HFFc6 (cell line): ENCODE measurements around the gene GRK2. TPM values are rescaled to one million over a fixed set of nuclear protein-coding genes. Genes with fewer than 3 reads are reported as not detected.
A peak's percentile ranks its signal among the peaks of the same experiment; 100 is the strongest.
"Not testable (repeated sequence)": the region's sequence is repeated elsewhere in the genome, so short reads cannot be mapped to it uniquely, and the experiment has no call there.

ENCODE experiments used
- DNase-seq: peaks from one replicate; pipeline ENCODE4 v3.0.0-alpha.2; 2018
- H3K27ac Mint-ChIP-seq: 2 replicates; pipeline ENCODE4 v1.8.0; 2020; ENCODE audit warnings: mild to moderate bottlenecking, mixed read lengths
- H3K27me3 Mint-ChIP-seq: 2 replicates; pipeline ENCODE4 v1.8.0; 2021; ENCODE audit warnings: mild to moderate bottlenecking, moderate library complexity, mixed read lengths; ENCODE audit not compliant: insufficient read depth
- H3K36me3 Mint-ChIP-seq: 2 replicates; pipeline ENCODE4 v1.8.0; 2021; ENCODE audit warnings: low read depth, mixed read lengths
- H3K4me1 Mint-ChIP-seq: 2 replicates; pipeline ENCODE4 v1.8.0; 2020; ENCODE audit warnings: low read depth, mixed read lengths
- H3K4me3 Mint-ChIP-seq: 2 replicates; pipeline ENCODE4 v1.8.0; 2020; ENCODE audit warnings: mild to moderate bottlenecking, moderate library complexity, mixed read lengths
- H3K9me3 Mint-ChIP-seq: 2 replicates; pipeline ENCODE4 v1.8.0; 2020; ENCODE audit warnings: mild to moderate bottlenecking, mixed read lengths
- total RNA-seq, 6 experiments: library from RNA; stranded (reverse); fragmentation: NEBNext Ultra II Directional; extraction: Animal tissue kit (Norgen Biotek cat#: 25700); gene quantifications; 2 replicates in 1 of 6; 3 replicates in 5 of 6; pipeline ENCODE4 v1.2.3, GENCODE V29; 2021
- TF ChIP-seq, protein P1 (sequence below): fragments of 200-600 bp; sonication (generic); IDR thresholded peaks from 2 replicates; pipeline ENCODE4 v1.5.0; 2021; ENCODE audit warnings: antibody characterized with exemption, mild to moderate bottlenecking

GRK2 gene
- total RNA-seq, 6 experiments from 2014 or later = 26.2 to 35.5 (median 32.1) TPM

DNA sequence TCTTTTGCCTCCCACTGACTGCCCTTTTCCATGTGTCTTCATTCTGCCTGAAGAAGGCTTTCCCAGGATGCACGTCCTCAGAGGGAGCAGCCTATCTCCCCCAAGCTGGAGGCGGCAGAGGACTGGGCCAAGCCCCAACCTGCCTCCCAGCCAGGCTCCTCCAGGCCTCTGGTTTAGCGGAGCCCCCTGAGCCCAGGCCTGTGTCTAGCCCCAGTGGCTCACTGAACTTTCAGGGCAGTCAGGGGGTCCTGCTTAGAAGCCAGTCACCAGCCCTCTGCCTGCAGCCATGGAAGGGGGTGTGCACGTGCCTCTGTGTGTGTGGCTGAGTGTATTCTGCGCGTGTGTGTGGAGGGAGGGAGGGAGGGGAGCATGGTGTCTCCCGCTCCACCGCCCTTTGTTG lies 10.4 kb upstream of the GRK2 start:
- H3K36me3 Mint-ChIP-seq = peaks cover 34% of the 10 kb centered on the region
- TF ChIP-seq, protein P1, sequence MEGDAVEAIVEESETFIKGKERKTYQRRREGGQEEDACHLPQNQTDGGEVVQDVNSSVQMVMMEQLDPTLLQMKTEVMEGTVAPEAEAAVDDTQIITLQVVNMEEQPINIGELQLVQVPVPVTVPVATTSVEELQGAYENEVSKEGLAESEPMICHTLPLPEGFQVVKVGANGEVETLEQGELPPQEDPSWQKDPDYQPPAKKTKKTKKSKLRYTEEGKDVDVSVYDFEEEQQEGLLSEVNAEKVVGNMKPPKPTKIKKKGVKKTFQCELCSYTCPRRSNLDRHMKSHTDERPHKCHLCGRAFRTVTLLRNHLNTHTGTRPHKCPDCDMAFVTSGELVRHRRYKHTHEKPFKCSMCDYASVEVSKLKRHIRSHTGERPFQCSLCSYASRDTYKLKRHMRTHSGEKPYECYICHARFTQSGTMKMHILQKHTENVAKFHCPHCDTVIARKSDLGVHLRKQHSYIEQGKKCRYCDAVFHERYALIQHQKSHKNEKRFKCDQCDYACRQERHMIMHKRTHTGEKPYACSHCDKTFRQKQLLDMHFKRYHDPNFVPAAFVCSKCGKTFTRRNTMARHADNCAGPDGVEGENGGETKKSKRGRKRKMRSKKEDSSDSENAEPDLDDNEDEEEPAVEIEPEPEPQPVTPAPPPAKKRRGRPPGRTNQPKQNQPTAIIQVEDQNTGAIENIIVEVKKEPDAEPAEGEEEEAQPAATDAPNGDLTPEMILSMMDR = no peak
- peak overlapping the region; percentile 20; the same call in 1 of the 2 replicates for H3K27ac Mint-ChIP-seq
- no peak overlapping the region for H3K4me3 Mint-ChIP-seq
- H3K9me3 Mint-ChIP-seq = peaks cover 4% of the 10 kb centered on the region; the same call in 1 of the 2 replicates
- no peak for DNase-seq
- H3K27me3 Mint-ChIP-seq = no peaks in the 10 kb centered on the region; the same call in none of the 2 replicates
- H3K4me1 Mint-ChIP-seq = peaks cover 6% of the 10 kb centered on the region

DNA sequence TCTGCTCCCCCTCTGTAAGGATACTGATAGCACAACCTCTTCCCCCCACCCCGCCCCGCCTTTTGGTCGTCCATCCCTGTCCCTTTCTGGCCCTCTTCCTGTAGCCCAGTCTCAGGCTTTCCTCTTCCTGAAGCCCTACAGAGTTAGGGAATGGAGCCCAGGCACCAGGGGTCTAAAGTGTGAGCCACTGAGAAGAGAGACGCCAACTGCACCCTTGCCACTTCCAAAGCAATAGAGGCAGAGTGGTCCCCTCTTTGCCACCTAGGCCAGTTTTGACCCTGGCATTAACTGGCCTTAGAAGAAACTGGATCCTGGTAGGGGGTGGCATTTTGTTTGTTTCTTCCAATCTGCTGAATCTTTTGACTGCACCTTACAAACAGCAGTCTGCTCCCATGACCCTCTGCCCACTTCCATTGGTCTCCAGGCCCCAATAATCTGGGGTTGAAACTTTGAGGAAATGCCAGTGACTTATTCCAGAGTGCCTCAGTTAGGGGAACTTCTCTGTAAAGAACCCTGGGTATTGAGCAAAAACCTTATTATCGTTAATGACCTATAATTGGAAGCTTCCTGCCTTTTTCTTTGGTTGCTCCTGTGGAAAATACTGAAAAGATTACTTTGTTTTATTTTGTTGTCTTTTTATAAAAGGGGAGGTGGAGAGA lies 9.7 kb upstream of the GRK2 start:
- Mint-ChIP-seq H3K36me3 (peaks cover 34% of the 10 kb centered on the region), H3K9me3 (peaks cover 4% of the 10 kb centered on the region; the same call in 1 of the 2 replicates), H3K27me3 (no peaks in the 10 kb centered on the region; the same call in none of the 2 replicates), H3K27ac (no peak overlapping the region), H3K4me1 (peaks cover 11% of the 10 kb centered on the region), H3K4me3 (no peak overlapping the region)
- no peak for DNase-seq
- TF ChIP-seq, protein P1 = no peak

DNA sequence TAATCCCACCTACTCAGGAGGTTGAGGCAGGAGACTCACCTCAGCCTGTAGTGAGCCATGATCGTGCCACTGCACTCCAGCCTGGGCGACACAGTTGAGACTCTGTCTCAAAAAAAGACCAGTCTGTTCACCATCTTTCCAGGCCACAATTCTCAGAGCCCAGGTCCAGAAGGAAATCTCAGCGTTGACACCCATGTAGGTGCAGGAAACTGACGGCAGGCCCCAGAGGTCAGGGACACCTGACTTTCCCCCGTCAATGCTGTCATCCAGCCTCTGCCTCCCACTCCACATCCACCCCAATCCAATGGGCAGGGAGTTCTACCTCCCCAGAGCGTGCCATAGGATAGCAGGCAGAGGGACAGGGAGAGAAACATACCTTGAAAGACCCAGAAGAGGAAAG lies 5.9 kb upstream of the GRK2 start:
- peak overlapping the region; percentile 24; the same call in 1 of the 2 replicates for H3K27ac Mint-ChIP-seq
- peaks cover 41% of the 10 kb centered on the region for H3K4me1 Mint-ChIP-seq
- H3K27me3 Mint-ChIP-seq = no peaks in the 10 kb centered on the region; the same call in none of the 2 replicates
- DNase-seq = no peak
- peaks cover 13% of the 10 kb centered on the region; the same call in 1 of the 2 replicates for H3K36me3 Mint-ChIP-seq
- peaks cover 4% of the 10 kb centered on the region; the same call in 1 of the 2 replicates for H3K9me3 Mint-ChIP-seq
- TF ChIP-seq, protein P1 = no peak
- peak overlapping the region; percentile 79; the same call in 1 of the 2 replicates for H3K4me3 Mint-ChIP-seq

DNA sequence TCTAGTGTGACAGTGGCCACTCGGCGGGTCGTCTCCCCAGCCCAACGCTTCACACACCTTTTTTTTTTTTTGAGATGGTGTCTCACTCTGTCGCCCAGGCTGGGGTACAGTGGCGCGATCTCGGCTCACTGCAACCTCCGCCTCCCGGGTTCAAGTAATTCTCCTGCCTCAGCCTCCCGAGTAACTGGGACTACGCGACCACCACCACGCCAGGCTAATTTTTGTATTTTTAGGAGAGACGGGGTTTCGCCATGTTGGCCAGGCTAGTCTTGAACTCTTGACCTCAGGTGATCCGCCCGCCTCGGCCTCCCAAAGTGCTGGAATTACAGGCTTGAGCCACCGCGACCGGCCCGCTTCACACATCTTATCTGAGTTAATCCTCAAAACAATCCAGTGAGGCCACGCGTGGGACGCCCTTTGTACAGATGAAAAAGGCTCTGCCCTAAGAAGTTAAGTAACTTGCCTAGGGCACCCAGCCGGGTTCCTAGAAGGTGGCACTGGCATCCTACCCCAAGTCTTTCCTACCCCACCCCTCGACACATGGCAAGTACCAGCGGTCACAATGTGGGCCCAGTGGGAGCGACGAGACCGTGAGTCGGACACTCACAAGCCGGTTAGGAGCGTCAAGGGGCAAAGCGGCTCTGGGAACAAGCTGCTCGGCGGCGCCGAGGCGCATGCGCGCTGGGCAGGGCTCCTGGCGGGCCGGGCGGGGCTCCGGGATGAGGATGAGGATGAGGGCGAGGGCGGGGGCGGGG lies 5.2 kb upstream of the GRK2 start:
- Mint-ChIP-seq H3K4me1 (peaks cover 48% of the 10 kb centered on the region), H3K4me3 (peak overlapping the region; percentile 79), H3K27ac (peak overlapping the region; percentile 66)
- not testable (repeated sequence) for H3K27me3 Mint-ChIP-seq, H3K36me3 Mint-ChIP-seq, H3K9me3 Mint-ChIP-seq
- peak; percentile 45 for DNase-seq

DNA sequence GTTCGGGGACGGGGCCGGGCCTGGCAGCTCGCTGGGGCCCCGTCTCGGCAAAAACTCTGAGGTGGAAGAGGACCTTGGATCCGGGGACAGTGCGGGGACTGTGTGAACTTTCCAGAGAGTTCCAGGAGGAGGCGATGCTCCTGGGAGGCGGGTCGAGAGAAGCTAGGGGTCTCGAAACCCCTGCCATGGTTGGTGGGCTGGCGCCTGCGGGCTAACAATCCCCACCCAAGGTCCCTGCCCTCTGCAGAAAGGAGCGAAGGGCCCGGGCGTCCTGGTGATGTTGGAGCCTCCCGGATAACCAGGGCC lies 4.7 kb upstream of the GRK2 start:
- H3K4me3 Mint-ChIP-seq = peak overlapping the region; percentile 79

More for the DNA sequence above, 4.7 kb upstream of the GRK2 start:
- no peak overlapping the region; the same call in 1 of the 2 replicates for H3K27ac Mint-ChIP-seq
- DNase-seq = no peak
- peaks cover 48% of the 10 kb centered on the region for H3K4me1 Mint-ChIP-seq
- H3K36me3 Mint-ChIP-seq = 0 out of 2 replicates have a peak, but pooled peaks cover 7% of the 10 kb centered on the region
- peaks cover 4% of the 10 kb centered on the region; the same call in 1 of the 2 replicates for H3K9me3 Mint-ChIP-seq
- H3K27me3 Mint-ChIP-seq = no peaks in the 10 kb centered on the region; the same call in none of the 2 replicates
- TF ChIP-seq, protein P1 = peak; percentile 50
